GM12874 (cell line): Measurements from ENCODE around the gene COL23A1.

ENCODE experiments used
- CTCF ChIP-seq: IDR thresholded peaks from 2 replicates; pipeline ENCODE4 v1.5.1; 2011; ENCODE audit warnings: low read depth, mild to moderate bottlenecking, control low read depth, low read length, moderate library complexity; ENCODE audit not compliant: insufficient read depth

COL23A1 gene

DNA sequence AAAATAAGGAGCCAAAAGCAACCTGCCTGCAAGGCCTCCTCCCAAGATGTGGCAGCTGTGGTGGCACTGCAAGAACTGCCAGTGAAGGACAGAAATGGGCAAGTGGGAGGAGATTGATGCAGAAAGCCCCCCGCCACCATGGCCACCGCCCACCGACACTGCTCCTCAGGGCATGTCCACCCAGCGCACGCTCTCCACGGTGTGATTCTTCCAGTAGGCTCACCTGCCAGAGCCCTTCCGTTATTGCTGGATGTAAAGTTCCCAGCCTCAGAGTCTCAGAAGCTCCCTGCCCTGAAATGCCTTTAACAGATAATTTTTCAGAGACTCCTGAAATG lies 202.4 kb downstream of the COL23A1 start:
- TF ChIP-seq CTCF, result no peak

DNA sequence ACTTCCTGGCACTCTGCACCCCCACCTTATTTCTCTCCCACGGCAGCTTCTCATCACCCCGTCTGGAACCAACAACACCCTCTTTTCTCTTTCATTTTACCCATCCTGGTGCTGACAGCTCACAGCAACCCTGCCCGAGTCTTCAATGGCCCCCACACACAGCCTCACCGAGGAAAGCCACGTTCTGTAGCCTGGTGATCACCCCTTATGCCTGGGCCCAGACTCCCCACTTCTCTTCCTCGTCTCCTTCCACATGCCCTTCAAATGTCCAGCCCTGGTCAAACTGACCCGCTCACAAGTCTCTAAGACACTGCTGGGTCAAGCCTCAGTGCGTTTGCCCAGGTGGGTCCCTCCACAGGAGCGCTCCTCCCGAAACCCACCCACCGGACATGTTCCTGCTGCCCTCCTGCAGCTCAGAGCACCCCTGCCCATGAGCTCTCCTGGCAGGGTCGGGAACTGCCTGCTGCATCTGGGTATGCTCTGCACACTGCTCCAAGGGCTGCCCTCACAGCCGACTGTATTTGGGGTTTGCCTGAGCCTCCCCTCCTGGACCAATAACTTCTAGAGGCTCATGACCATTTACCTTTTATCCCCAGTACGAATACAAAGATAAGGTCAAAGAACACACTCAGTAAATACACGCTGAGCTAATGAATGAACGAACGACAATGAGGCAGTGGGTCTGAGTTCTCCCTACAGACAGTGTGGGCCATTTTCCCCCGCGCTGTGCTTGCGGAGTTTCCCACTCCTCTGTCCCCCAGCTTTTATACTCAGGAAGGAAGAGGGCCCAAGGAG lies 202.9 kb downstream of the COL23A1 start:
- TF ChIP-seq CTCF, result no peak

DNA sequence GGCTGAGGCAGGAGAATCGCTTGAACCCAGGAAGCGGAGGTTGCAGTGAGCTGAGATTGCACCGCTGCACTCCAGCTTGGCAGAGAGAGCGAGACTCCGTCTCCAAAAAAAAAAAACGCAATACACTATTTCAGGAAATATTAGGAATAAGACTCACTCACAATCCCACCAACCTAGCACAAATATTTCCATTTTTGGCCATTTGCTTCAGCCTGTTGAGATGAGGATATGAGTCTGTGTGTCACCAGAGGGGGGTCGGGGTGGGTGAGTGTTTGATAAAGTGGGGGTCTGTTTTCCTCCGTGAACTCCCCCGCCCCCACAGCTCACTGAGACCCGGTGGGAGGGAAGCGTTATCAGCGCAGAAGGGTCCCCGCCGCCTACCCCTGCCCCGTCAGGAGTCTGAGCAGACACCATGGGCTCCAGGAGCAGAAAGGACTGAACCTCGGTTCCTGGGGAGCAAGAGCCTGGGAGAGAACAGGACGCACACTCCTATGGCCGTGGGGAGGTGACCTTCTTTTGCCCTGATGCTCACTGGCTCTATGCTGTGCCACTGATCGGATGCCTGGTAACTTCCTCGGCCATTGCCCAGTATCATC lies 203.8 kb downstream of the COL23A1 start:
- no peak for TF ChIP-seq CTCF

DNA sequence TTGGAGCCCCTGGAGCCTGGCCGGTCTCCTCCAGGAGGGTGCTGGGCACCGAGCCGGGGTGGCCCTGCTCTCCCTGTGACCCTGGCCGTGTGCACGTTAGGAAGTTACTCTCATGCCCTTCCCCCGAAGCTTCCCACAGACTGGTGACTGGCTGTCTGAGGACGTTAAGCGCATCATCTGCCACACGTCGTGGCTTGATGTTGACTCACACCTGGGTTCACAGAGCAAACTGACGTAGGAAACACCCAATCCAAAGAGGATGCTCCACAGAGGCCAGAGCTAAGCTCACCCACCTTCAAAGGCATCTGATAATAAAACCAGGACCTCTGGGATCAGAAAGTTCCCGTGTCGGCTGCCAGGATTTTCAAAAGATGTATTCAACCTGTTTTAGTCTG lies 204.7 kb downstream of the COL23A1 start:
- TF ChIP-seq CTCF, result no peak

DNA sequence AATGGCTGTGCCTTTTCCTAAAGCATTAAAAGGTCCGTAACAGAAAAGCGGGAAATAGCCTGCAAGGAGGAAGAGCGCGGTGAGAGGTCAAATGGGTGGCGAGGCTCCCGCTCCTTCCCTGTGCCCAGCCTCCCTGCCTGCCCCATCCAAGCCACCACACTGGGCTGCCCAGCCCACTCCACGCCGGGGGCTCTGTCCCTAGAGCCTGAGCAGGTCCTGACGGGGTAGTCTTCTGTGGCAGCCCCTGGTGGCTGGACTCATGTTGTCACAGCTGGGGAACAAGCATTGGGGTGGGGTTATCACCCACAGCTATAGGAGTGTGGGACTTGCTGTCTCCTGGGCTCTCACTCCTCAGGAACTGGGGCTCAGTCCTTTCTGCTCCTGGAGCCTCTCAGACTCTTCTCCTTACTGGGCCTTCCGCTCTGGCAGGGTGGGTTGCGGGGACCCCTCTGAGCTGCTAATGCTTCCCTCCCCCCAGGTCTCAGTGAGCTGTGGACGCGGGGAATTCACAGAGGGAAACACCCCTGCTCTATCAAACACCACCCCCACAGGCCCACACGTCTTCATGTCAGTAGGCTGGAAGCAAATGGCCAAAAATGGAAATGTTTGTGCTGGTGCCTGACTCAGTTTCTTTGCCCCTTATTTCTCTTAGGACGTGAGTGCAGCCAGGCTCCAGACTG lies 205.2 kb downstream of the COL23A1 start:
- TF ChIP-seq CTCF, result no peak

GRCh38 chr5:178383919-178384815 lies 206.0 kb downstream of the COL23A1 start:
- TF ChIP-seq CTCF, result no peak
